GM19397 (cell line): ENCODE measurements around the gene AKAP6.
"Not testable (repeated sequence)": the region's sequence is repeated elsewhere in the genome, so short reads cannot be mapped to it uniquely, and the experiment has no call there.

Source experiments
- ATAC-seq: cut with Tn5 transposase; IDR thresholded peaks from one replicate; pipeline ENCODE4 v1.9.1; 2021; ENCODE audit warnings: mild to moderate bottlenecking, moderate library complexity; ENCODE audit not compliant: unreplicated experiment

Gene AKAP6

GRCh38 chr14:32435411-32435810 lies 106.3 kb downstream of the AKAP6 start:
- ATAC-seq: no peak

- no peak for ATAC-seq
Observed at GRCh38 chr14:32436993-32437392, 107.9 kb downstream of the AKAP6 start.

GRCh38 chr14:32438517-32438916 lies 109.4 kb downstream of the AKAP6 start:
- no peak for ATAC-seq

DNA sequence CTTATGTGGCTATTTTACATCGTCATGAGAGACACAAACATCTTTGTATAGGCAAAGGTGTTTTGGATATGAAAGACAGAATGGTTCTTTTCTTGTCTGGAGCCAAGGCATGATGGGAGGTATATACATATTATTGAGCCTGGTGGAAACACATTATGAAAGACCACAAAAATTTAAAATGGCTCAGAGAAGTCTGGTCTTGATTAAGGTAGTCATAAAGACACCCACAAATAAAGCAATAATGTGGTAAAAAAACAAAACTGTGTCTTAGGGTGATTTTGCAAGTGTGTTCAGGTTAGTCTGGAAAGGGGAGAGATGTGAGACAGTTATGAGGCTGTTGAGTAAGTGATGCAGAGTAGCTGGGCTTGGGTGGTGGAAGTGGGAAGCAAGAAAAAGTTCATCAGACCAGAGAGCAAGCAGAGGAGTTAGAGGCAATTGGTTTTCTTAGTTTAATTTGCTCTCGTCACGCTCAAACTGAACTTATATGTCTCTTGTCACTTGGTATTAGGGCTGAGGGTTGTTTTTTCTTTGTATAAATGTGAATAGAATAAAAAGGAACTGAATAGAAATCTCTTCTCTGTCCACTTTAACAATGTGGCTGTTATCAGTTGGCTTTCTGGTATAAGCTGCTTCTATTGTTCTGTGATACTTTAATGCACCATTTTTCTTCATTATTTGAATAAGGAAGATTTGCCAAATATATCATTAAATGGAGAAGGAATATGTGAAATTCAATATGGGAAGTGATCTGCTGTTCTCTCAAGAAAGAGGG lies 115.0 kb downstream of the AKAP6 start:
- no peak for ATAC-seq

DNA sequence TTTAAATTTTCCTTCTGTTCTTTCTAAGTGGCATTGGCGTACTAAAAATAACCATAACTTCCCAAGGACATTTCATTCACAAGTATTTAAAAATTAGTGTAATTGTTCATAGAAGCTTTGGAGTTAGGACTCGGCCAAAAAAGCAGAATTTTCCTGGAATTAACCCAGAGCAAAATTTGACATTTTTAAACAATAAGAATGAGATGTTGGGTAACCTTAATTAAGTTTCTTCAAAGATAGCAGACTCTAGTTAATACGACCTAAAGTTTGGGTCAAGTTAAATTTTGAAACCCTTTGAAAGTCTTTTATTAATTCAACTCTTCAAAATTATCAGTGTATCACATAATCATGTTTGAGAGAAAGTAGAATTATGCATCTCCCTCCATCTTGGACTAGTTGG lies 118.3 kb downstream of the AKAP6 start:
- no peak for ATAC-seq

GRCh38 chr14:32449648-32450047 lies 120.5 kb downstream of the AKAP6 start:
- ATAC-seq: no peak

GRCh38 chr14:32450919-32451675 lies 122.0 kb downstream of the AKAP6 start:
- no peak for ATAC-seq

GRCh38 chr14:32453857-32454810 lies 125.0 kb downstream of the AKAP6 start:
- no peak for ATAC-seq

DNA sequence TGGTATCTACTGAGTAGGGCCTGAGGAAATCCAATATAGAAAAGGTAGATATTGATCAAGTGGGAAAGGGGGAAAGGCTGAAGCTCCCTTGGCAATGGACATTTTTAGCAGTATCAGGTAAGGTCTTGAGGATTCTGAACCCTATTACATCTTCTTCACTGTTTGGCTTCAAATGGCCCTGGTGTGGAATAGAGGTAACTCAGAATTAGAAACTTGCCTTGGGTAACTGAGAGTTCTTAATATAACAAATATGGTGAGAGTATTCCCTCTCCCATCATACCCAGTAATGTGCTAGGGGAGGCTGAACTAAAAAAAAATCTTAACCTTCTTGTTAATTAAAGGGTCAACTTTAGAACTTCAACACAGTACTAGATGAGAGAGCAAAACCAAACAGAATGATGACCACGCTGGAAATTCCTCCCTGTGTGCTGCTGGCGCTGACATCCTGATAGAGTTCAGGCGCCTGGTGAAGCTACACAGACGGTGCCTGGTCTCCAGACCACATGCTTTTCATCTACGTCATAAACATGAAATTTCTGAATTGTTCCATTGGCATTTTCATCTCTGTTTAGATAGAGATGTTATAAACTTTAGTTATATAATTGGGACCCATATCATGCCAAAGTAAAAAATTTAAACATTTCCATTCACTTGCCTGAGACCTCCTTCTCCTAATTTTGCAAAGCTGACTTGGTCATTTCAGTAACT lies 128.3 kb downstream of the AKAP6 start:
- no peak for ATAC-seq

DNA sequence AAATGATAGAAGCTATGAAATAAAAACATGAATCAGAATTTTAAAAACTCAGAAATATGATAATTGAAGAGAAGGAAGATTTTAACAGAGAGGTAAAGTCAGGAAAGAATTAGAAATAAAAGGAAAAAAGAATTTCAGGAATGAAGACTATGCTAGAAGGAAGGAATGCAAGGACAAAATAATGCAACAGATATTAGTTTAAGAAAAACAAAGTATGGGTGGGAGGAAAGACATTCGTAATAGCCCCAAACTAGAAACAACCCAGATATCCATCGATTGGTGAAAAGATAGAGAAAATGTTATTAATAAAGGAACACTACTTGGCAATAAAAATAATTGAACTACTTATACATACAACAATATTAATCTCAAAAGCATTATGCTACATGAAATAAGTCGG lies 129.6 kb downstream of the AKAP6 start:
- no peak for ATAC-seq

DNA sequence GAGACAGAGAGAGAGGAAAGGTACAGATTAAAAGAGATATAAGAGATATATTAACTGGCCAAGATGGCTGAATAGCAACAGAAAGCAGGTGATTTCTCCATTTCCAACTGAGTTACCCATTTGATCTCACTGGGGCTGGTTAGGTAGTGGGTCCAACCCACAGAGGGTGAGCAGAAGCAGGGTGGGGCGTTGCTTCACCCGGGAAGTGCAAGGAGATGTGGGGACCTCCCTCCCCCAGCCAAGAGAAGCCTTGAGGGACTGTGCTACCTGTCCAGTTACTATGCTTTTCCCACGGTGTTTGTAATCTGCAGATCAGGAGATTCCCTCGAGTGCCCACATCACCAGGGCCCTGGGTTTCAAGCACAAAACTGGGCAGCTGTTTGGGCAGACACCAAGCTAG lies 131.2 kb downstream of the AKAP6 start:
- ATAC-seq: no peak

DNA sequence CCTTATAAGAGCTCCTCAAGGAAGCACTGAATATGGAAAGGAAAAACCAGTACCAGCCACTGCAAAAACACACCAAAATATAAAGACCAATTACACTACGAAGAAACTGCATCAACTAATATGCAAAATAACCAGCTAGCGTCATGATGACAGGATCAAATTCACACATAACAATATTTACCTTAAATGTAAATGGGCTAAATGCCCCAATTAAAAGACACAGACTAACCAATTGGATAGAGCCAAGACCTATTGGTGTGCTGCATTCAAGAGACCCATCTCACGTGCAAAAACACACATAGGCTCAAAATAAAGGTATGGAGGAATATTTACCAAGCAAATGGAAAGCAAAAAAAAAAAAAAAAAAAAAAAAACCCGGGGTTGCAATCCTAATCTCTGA lies 133.5 kb downstream of the AKAP6 start:
- not testable (repeated sequence) for ATAC-seq

DNA sequence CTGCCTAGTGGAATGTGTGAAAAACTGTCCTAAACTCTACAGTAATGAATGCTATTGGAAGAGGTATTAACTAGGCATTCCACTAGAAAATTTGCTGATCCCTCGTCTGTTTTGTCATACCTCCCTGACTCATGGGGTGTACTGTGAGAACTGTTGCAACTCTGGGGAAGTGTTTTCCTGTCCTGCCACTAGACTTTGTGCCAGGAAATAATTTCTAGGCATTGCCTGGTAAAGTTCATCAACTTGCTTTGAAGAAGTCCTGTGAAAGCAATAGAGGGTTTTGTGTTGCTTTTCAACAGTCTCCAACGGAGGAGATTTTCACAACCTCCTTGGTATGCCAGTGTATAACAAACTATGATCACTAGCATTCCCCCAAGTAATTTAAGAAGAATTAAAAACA lies 139.9 kb downstream of the AKAP6 start:
- ATAC-seq: no peak

- no peak for ATAC-seq
Observed at GRCh38 chr14:32469388-32470160, 140.5 kb downstream of the AKAP6 start.

DNA sequence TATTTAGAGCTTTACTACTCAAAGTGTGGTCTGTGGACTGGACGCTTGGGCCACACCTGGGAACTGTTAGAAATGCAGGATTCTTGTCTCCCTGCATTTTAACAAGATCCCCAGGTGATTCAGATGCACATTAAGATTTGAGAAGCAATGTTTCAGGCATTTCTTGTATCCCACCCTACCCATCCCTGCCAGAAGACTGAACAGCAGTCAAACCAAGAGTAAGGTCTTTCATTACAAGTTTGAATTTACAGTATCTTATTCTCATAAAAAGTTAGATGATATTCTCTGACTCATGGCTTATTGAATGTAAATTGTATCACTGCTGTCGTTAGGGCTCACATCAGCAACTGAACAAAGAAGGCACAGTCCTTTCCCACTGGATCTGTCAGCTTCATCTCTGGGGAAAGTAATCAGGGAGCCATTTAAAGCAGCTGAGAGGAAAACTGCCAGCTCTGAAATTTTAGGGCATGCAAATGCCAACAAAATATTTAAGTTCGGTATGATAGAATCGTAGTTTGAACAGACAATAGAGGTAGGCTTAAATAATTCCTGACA lies 141.1 kb downstream of the AKAP6 start:
- ATAC-seq: no peak

DNA sequence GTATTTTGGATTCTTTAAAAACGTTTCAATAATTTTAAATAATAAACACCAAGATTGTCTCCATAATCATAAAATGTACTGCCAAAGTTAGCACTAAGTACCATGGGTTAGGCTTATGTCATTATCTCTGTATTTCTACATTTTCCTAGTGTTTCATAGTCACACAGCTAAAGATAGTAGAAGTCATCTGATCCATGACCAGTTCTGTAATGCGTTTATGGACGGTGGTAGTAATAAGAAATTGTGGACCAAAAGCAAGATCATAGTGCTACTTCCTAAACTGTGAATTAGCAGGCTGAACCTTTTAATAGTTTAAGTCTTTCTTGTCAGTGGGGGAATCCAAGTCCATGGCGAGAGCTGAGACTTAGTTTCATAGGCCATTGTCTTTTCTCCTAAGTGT lies 142.1 kb downstream of the AKAP6 start:
- ATAC-seq: no peak

- no peak for ATAC-seq
Observed at GRCh38 chr14:32472076-32472475, 143.0 kb downstream of the AKAP6 start.

DNA sequence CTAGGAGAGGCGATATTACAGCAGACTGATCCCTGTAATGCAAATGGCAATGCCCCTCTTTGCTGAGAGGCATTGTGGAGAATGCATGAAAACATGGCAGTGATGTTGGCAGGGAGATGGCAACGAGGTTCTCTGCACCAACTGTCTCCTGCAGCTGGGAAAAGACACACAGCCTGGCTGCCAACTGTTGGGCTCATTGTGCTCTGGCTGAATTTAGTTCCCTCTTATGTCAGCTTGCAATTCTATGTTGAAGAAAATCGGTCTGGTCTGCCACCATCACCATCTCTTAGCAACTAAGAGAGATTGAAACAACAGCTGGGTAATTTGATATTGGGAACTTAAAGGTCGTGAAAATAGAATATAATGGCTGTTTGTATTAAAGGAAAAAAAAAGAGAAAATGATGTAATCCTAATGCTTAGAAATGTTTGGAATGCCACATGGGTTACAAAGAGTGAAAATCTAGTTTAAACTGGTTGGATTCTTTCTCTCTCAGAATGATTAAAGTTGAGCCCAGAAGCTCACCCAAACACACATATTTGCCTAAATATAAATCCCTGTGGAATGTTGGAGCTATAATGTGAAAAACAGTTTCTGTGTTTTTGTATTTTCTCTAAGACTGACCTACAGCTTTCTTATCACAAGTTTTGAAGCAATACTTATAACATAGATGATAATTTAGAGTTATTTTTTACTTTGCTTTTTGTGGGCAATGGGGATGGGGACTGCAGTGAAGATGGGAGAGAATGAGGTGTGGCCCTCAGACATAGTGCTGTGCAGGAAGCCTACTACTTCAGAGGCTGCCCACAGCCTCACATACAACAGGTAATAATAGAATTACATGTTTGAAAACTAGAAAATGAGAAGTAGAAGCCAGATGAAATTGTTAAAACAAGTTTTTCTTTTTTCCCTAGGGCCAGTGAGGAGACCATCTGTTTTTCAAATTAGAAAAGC lies 143.7 kb downstream of the AKAP6 start:
- ATAC-seq: no peak
